HL-60 (cell line): ENCODE data around the gene TAS2R43.

Experiments
- DNase-seq, 2 experiments: peaks; one replicate each; pipeline ENCODE4 v3.0.0-alpha.2; 2010 to 2020; ENCODE audit warnings: low read depth in 1 of 2, low spot score in 1 of 2
- H3K27ac ChIP-seq: fragments of 250-450 bp; sonication (Bioruptor Pico); replicated peaks from 2 replicates; pipeline ENCODE4 v1.5.1; 2020; ENCODE audit warnings: mild to moderate bottlenecking, moderate library complexity
- H3K27me3 ChIP-seq: fragments of 250-450 bp; sonication (Bioruptor Pico); 2 replicates; pipeline ENCODE4 v1.5.1; 2021; ENCODE audit warnings: mild to moderate bottlenecking, moderate library complexity; ENCODE audit not compliant: insufficient read depth, poor library complexity, severe bottlenecking
- H3K4me3 ChIP-seq: replicated peaks from 2 replicates; pipeline ENCODE4 v1.5.1; 2011; ENCODE audit warnings: mild to moderate bottlenecking, control low read depth, low read length; ENCODE audit not compliant: insufficient read depth
- GABPA ChIP-seq: IDR thresholded peaks from 2 replicates; pipeline ENCODE4 v1.6.1; 2012; ENCODE audit warnings: low read depth
- POLR2AphosphoS5 ChIP-seq: IDR thresholded peaks from 2 replicates; pipeline ENCODE4 v1.6.1; 2012; ENCODE audit warnings: low read depth
- SPI1 ChIP-seq: IDR thresholded peaks from 2 replicates; pipeline ENCODE4 v1.6.1; 2012; ENCODE audit warnings: low read depth, mild to moderate bottlenecking, borderline replicate concordance
- TF ChIP-seq, protein P1 (sequence below): IDR thresholded peaks from one replicate; pipeline ENCODE4 v1.5.1; 2011; ENCODE audit warnings: low read length, control low read depth, inconsistent platforms; ENCODE audit not compliant: insufficient read depth
- TF ChIP-seq, protein P2 (sequence below): IDR thresholded peaks from 2 replicates; pipeline ENCODE4 v1.6.1; 2012; ENCODE audit warnings: low read depth; ENCODE audit not compliant: insufficient replicate concordance

The TAS2R43 gene

DNA sequence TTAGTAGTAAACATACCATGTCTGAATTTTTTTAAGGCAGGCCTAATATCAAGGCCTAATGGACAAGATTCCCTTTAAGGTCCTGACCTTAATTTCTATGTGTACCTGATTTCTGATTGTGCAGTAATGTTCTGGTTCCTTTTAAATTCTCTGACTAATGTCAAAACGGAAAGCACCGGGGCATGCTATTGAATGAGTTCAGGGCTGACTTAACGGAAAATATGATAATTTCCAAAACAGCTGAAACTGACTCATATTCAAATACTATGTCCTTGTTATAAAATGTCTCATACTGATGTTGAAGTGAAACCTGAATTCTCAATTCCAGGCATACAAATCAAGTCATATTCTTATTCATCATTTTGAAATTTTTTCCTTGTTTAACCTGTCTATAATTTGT lies 6.7 kb downstream of the TAS2R43 start:
- no peak overlapping the region for H3K4me3 ChIP-seq
- DNase-seq: no peak
- no peak overlapping the region for H3K27ac ChIP-seq
- no peaks in the 10 kb centered on the region for H3K27me3 ChIP-seq
- TF ChIP-seq GABPA: no peak

GRCh38 chr12:11081987-11082386 lies 10.1 kb downstream of the TAS2R43 start:
- no peak for DNase-seq
- Histone ChIP-seq H3K4me3 (no peak overlapping the region), H3K27ac (no peak overlapping the region), H3K27me3 (no peaks in the 10 kb centered on the region)
- TF ChIP-seq, protein P1, sequence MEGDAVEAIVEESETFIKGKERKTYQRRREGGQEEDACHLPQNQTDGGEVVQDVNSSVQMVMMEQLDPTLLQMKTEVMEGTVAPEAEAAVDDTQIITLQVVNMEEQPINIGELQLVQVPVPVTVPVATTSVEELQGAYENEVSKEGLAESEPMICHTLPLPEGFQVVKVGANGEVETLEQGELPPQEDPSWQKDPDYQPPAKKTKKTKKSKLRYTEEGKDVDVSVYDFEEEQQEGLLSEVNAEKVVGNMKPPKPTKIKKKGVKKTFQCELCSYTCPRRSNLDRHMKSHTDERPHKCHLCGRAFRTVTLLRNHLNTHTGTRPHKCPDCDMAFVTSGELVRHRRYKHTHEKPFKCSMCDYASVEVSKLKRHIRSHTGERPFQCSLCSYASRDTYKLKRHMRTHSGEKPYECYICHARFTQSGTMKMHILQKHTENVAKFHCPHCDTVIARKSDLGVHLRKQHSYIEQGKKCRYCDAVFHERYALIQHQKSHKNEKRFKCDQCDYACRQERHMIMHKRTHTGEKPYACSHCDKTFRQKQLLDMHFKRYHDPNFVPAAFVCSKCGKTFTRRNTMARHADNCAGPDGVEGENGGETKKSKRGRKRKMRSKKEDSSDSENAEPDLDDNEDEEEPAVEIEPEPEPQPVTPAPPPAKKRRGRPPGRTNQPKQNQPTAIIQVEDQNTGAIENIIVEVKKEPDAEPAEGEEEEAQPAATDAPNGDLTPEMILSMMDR: no peak
- no peak for TF ChIP-seq GABPA
- TF ChIP-seq, protein P2, sequence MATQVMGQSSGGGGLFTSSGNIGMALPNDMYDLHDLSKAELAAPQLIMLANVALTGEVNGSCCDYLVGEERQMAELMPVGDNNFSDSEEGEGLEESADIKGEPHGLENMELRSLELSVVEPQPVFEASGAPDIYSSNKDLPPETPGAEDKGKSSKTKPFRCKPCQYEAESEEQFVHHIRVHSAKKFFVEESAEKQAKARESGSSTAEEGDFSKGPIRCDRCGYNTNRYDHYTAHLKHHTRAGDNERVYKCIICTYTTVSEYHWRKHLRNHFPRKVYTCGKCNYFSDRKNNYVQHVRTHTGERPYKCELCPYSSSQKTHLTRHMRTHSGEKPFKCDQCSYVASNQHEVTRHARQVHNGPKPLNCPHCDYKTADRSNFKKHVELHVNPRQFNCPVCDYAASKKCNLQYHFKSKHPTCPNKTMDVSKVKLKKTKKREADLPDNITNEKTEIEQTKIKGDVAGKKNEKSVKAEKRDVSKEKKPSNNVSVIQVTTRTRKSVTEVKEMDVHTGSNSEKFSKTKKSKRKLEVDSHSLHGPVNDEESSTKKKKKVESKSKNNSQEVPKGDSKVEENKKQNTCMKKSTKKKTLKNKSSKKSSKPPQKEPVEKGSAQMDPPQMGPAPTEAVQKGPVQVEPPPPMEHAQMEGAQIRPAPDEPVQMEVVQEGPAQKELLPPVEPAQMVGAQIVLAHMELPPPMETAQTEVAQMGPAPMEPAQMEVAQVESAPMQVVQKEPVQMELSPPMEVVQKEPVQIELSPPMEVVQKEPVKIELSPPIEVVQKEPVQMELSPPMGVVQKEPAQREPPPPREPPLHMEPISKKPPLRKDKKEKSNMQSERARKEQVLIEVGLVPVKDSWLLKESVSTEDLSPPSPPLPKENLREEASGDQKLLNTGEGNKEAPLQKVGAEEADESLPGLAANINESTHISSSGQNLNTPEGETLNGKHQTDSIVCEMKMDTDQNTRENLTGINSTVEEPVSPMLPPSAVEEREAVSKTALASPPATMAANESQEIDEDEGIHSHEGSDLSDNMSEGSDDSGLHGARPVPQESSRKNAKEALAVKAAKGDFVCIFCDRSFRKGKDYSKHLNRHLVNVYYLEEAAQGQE: no peak
- no peak for TF ChIP-seq POLR2AphosphoS5
- TF ChIP-seq SPI1: no peak

DNA sequence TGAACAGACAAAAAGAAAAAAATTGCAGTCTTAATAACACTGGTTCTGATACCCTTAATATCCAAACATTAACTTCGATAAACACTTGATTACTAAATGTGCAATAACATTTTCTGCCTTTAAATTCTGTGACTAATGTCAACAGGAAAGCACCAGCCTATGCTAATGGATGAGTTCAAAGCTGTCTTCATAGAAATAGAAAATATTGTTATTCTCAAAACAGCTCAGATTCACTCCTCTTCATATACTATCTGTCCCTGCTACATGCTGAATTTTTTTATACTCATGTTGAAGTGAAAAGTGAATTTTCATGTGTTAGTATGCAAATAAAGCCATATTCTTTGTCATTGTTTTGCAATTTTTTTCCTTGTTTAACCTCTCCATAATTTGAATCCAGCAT lies 13.9 kb downstream of the TAS2R43 start:
- Histone ChIP-seq H3K4me3 (no peak overlapping the region), H3K27ac (no peak overlapping the region), H3K27me3 (no peaks in the 10 kb centered on the region)
- no peak for DNase-seq
- TF ChIP-seq, protein P1: no peak
- TF ChIP-seq, protein P2: no peak
- TF ChIP-seq GABPA: no peak
- no peak for TF ChIP-seq SPI1
- no peak for TF ChIP-seq POLR2AphosphoS5

- no peaks in the 10 kb centered on the region for H3K27me3 ChIP-seq
- DNase-seq: no peak
- TF ChIP-seq, protein P1: no peak
- H3K27ac ChIP-seq: no peak overlapping the region
- H3K4me3 ChIP-seq: no peak overlapping the region
Measured at GRCh38 chr12:11075642-11076041, 16.5 kb downstream of the TAS2R43 start.
